ENCODE data around the gene MVB12B. TPM values are rescaled to one million over a fixed set of nuclear protein-coding genes. Genes with fewer than 3 reads are reported as not detected.

The MVB12B gene
- total RNA-seq, 1 donor from 2014 or later: 13.1 TPM

GRCh38 chr9:126515873-126516505 lies 189.4 kb downstream of the MVB12B start:
- no peak overlapping the region for H3K4me3 Mint-ChIP-seq (ENCODE audit: unreplicated experiment)
- H3K9me3 Mint-ChIP-seq (ENCODE audit: low read depth): no peaks in the 10 kb centered on the region
- no peak overlapping the region for H3K27ac Mint-ChIP-seq (ENCODE audit: unreplicated experiment)
- peak; percentile 18 for DNase-seq (ENCODE audit: low spot score)
- no peak for TF ChIP-seq CTCF (IDR thresholded peaks at IDR 0.05)
- no peaks in the 10 kb centered on the region for H3K36me3 Mint-ChIP-seq (ENCODE audit: low read depth)
- peaks cover 4% of the 10 kb centered on the region for H3K27me3 Mint-ChIP-seq (ENCODE audit: low read depth)
- H3K4me1 Mint-ChIP-seq (ENCODE audit: low read depth): peaks cover 32% of the 10 kb centered on the region

- H3K4me3 Mint-ChIP-seq (ENCODE audit: unreplicated experiment): peak overlapping the region; percentile 67
- no peak for TF ChIP-seq CTCF (IDR thresholded peaks at IDR 0.05)
- peaks cover 32% of the 10 kb centered on the region for H3K4me1 Mint-ChIP-seq (ENCODE audit: low read depth)
- H3K36me3 Mint-ChIP-seq (ENCODE audit: low read depth): no peaks in the 10 kb centered on the region
- no peak for DNase-seq (ENCODE audit: low spot score)
- H3K9me3 Mint-ChIP-seq (ENCODE audit: low read depth): no peaks in the 10 kb centered on the region
- peaks cover 4% of the 10 kb centered on the region for H3K27me3 Mint-ChIP-seq (ENCODE audit: low read depth)
- H3K27ac Mint-ChIP-seq (ENCODE audit: unreplicated experiment): peak overlapping the region; percentile 89
These were observed 189.9 kb downstream of the MVB12B start for GRCh38 chr9:126516561-126516935.

GRCh38 chr9:126516936-126517832 lies 190.6 kb downstream of the MVB12B start:
- peak; percentile 73 for DNase-seq (ENCODE audit: low spot score)
- H3K27ac Mint-ChIP-seq (ENCODE audit: unreplicated experiment): peak overlapping the region; percentile 89
- H3K4me1 Mint-ChIP-seq (ENCODE audit: low read depth): peaks cover 30% of the 10 kb centered on the region
- no peaks in the 10 kb centered on the region for H3K9me3 Mint-ChIP-seq (ENCODE audit: low read depth)
- H3K36me3 Mint-ChIP-seq (ENCODE audit: low read depth): no peaks in the 10 kb centered on the region
- peak overlapping the region; percentile 67 for H3K4me3 Mint-ChIP-seq (ENCODE audit: unreplicated experiment)
- TF ChIP-seq CTCF (IDR thresholded peaks at IDR 0.05): peak; percentile 17
- peaks cover 4% of the 10 kb centered on the region for H3K27me3 Mint-ChIP-seq (ENCODE audit: low read depth)

- no peak overlapping the region for H3K27ac Mint-ChIP-seq (ENCODE audit: unreplicated experiment)
- H3K4me1 Mint-ChIP-seq (ENCODE audit: low read depth): peaks cover 31% of the 10 kb centered on the region
- H3K9me3 Mint-ChIP-seq (ENCODE audit: low read depth): no peaks in the 10 kb centered on the region
- peak overlapping the region; percentile 67 for H3K4me3 Mint-ChIP-seq (ENCODE audit: unreplicated experiment)
- no peaks in the 10 kb centered on the region for H3K36me3 Mint-ChIP-seq (ENCODE audit: low read depth)
- TF ChIP-seq CTCF (IDR thresholded peaks at IDR 0.05): no peak
- H3K27me3 Mint-ChIP-seq (ENCODE audit: low read depth): peaks cover 4% of the 10 kb centered on the region
- DNase-seq (ENCODE audit: low spot score): no peak
These were observed 191.3 kb downstream of the MVB12B start for GRCh38 chr9:126517833-126518356.

GRCh38 chr9:126518763-126519162 lies 192.1 kb downstream of the MVB12B start:
- Mint-ChIP-seq H3K4me3 (ENCODE audit: unreplicated experiment) (no peak overlapping the region), H3K4me1 (ENCODE audit: low read depth) (peaks cover 33% of the 10 kb centered on the region), H3K36me3 (ENCODE audit: low read depth) (no peaks in the 10 kb centered on the region), H3K27ac (ENCODE audit: unreplicated experiment) (no peak overlapping the region), H3K9me3 (ENCODE audit: low read depth) (no peaks in the 10 kb centered on the region), H3K27me3 (ENCODE audit: low read depth) (peaks cover 2% of the 10 kb centered on the region)
- TF ChIP-seq CTCF (IDR thresholded peaks at IDR 0.05): no peak
- no peak for DNase-seq (ENCODE audit: low spot score)
